Measurements from ENCODE around the gene M6PR. TPM values are rescaled to one million over a fixed set of nuclear protein-coding genes. Genes with fewer than 3 reads are reported as not detected.

Gene M6PR
- total RNA-seq, 4 donors from 2014 or later, result 79.5 to 105 (median 90.2) TPM

- no peak for TF ChIP-seq POLR2A (IDR thresholded peaks at IDR 0.05)
- TF ChIP-seq POLR2AphosphoS5 (IDR thresholded peaks at IDR 0.05), result no peak
- no peak for TF ChIP-seq EP300 (IDR thresholded peaks at IDR 0.05)
- TF ChIP-seq, protein P1, sequence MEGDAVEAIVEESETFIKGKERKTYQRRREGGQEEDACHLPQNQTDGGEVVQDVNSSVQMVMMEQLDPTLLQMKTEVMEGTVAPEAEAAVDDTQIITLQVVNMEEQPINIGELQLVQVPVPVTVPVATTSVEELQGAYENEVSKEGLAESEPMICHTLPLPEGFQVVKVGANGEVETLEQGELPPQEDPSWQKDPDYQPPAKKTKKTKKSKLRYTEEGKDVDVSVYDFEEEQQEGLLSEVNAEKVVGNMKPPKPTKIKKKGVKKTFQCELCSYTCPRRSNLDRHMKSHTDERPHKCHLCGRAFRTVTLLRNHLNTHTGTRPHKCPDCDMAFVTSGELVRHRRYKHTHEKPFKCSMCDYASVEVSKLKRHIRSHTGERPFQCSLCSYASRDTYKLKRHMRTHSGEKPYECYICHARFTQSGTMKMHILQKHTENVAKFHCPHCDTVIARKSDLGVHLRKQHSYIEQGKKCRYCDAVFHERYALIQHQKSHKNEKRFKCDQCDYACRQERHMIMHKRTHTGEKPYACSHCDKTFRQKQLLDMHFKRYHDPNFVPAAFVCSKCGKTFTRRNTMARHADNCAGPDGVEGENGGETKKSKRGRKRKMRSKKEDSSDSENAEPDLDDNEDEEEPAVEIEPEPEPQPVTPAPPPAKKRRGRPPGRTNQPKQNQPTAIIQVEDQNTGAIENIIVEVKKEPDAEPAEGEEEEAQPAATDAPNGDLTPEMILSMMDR (IDR thresholded peaks at IDR 0.05), result no peak
- no peaks in the 10 kb centered on the region for H3K27me3 ChIP-seq
- peak overlapping the region; percentile 77 to 90 for H3K4me3 ChIP-seq
- peaks cover 8 to 41% (median 9%) of the 10 kb centered on the region in 3 donors for H3K4me1 ChIP-seq
- H3K36me3 ChIP-seq, result peaks cover 0 to 5% of the 10 kb centered on the region in 2 donors
- no peak for ATAC-seq
- WGBS, 2 donors (ENCODE audit: low coverage in 1 of 2), result 0 to 7% methylated on average over 6 of the region's 6 CpGs
- H3K9me3 ChIP-seq, result no peaks in the 10 kb centered on the region
- peak overlapping the region; percentile 80 to 94 (median 92) for H3K27ac ChIP-seq
These were observed 35.8 kb downstream of the M6PR start for GRCh38 chr12:8913702-8914032.

GRCh38 chr12:8912914-8913313 lies 36.5 kb downstream of the M6PR start:
- Histone ChIP-seq H3K9me3 (no peaks in the 10 kb centered on the region), H3K4me3 (peak overlapping the region in 1 of 2 donors; percentile 77), H3K36me3 (no peaks in the 10 kb centered on the region), H3K27ac (peak overlapping the region; percentile 80 to 94 (median 92)), H3K27me3 (no peaks in the 10 kb centered on the region), H3K4me1 (peaks cover 8 to 41% (median 9%) of the 10 kb centered on the region in 3 donors)
- ATAC-seq, result no peak
- 29 to 31% methylated on average over 8 to 9 of the region's 9 CpGs for WGBS, 2 donors (ENCODE audit: low coverage in 1 of 2)
- TF ChIP-seq, protein P1 (IDR thresholded peaks at IDR 0.05), result peak in 2 of 4 experiments; percentile 19 to 22
- no peak for TF ChIP-seq POLR2AphosphoS5 (IDR thresholded peaks at IDR 0.05)
- no peak for TF ChIP-seq EP300 (IDR thresholded peaks at IDR 0.05)
- no peak for TF ChIP-seq POLR2A (IDR thresholded peaks at IDR 0.05)

GRCh38 chr12:8911606-8912268 lies 37.7 kb downstream of the M6PR start:
- 53 to 66% methylated on average over 3 of the region's 3 CpGs for WGBS, 2 donors (ENCODE audit: low coverage in 1 of 2)
- Histone ChIP-seq H3K27me3 (no peaks in the 10 kb centered on the region), H3K27ac (peak overlapping the region in 1 of 4 donors; percentile 15), H3K4me1 (peaks cover 8 to 36% (median 9%) of the 10 kb centered on the region in 3 donors), H3K4me3 (no peak overlapping the region), H3K36me3 (no peaks in the 10 kb centered on the region), H3K9me3 (no peaks in the 10 kb centered on the region)
- ATAC-seq, result no peak
- TF ChIP-seq POLR2AphosphoS5 (IDR thresholded peaks at IDR 0.05) (no peak), POLR2A (IDR thresholded peaks at IDR 0.05) (no peak), EP300 (IDR thresholded peaks at IDR 0.05) (no peak)
- TF ChIP-seq, protein P1 (IDR thresholded peaks at IDR 0.05), result no peak

DNA sequence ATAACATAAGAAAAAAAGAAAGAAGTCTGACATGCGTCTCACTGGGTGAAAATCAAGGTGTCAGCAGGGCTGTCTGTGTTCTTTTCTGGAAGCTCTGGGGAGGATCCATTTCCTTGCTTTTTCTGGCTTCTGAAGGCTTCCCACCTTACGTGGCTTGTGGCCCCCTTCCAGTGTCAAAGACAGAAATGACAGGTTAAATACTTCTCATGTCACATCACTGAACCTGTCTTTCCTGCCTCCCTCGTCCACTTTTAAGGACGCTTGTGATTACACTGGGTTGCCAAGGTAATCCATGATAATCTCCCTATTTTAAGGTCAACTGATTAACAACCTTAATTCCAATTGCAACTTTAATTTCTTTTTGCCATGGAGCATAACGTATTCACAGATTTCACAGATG lies 39.7 kb downstream of the M6PR start:
- H3K4me3 ChIP-seq, result no peak overlapping the region
- H3K4me1 ChIP-seq, result peaks cover 6 to 23% (median 10%) of the 10 kb centered on the region in 3 donors
- WGBS, 2 donors (ENCODE audit: low coverage in 1 of 2), result 79 to 90% methylated on average over 5 of the region's 5 CpGs
- H3K9me3 ChIP-seq, result no peaks in the 10 kb centered on the region
- H3K36me3 ChIP-seq, result no peaks in the 10 kb centered on the region
- no peaks in the 10 kb centered on the region for H3K27me3 ChIP-seq
- no peak overlapping the region for H3K27ac ChIP-seq
- no peak for ATAC-seq
- TF ChIP-seq, protein P1 (IDR thresholded peaks at IDR 0.05), result no peak
- no peak for TF ChIP-seq EP300 (IDR thresholded peaks at IDR 0.05)
- TF ChIP-seq POLR2AphosphoS5 (IDR thresholded peaks at IDR 0.05), result no peak
- TF ChIP-seq POLR2A (IDR thresholded peaks at IDR 0.05), result no peak

DNA sequence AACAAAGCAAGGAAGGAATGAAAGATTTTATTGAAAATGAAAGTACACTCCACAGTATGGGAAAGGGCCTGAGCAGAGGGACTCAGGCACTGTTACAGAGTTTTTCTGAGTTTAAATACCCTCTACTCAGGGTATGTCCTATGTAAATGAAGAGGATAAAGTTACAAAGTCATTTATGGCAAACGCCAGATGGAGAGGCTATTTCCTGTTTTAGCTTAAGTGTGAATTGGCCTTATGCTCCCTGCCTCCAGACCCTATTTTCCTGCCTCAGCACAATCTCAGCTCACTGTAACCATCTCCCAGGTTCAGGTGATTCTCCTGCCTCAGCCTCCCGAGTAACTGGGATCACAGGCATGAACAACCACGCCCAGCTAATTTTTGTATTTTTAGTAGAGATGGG lies 41.9 kb downstream of the M6PR start:
- WGBS, 2 donors (ENCODE audit: low coverage in 1 of 2), result 71 to 85% methylated on average over 1 to 3 of the region's 3 CpGs
- H3K27me3 ChIP-seq, result no peaks in the 10 kb centered on the region
- ATAC-seq, result no peak
- no peaks in the 10 kb centered on the region for H3K36me3 ChIP-seq
- H3K27ac ChIP-seq, result peak overlapping the region in 1 of 4 donors; percentile 39
- H3K4me1 ChIP-seq, result peaks cover 0 to 8% (median 3%) of the 10 kb centered on the region in 3 donors
- no peak overlapping the region for H3K4me3 ChIP-seq
- no peaks in the 10 kb centered on the region for H3K9me3 ChIP-seq
- TF ChIP-seq POLR2AphosphoS5 (IDR thresholded peaks at IDR 0.05) (no peak), POLR2A (IDR thresholded peaks at IDR 0.05) (no peak), EP300 (IDR thresholded peaks at IDR 0.05) (no peak)
- TF ChIP-seq, protein P1 (IDR thresholded peaks at IDR 0.05), result no peak
